CD14-positive monocyte (primary cell): ENCODE results near the gene SEC22A. TPM values are rescaled to one million over a fixed set of nuclear protein-coding genes. Genes with fewer than 3 reads are reported as not detected.

ENCODE experiments used
- DNase-seq, 3 donors: peaks; one replicate each; pipeline ENCODE4 v3.0.0-alpha.2; 2011 to 2022
- H2AFZ ChIP-seq: 2 replicates; pipeline ENCODE4 v1.6.0; 2012; ENCODE audit warnings: mild to moderate bottlenecking, low read depth, low read length, inconsistent platforms; ENCODE audit not compliant: insufficient read depth, poor library complexity, severe bottlenecking
- H3K27ac ChIP-seq, 2 donors: 1 replicate in 1 of 2; 2 replicates in 1 of 2; pipeline ENCODE4 v1.5.1; 2012 to 2013; ENCODE audit warnings: low read length in 2 of 2, control low read depth in 1 of 2, inconsistent platforms in 1 of 2, low read depth in 1 of 2, mild to moderate bottlenecking in 1 of 2
- H3K27me3 ChIP-seq, 2 donors: one replicate each; pipeline versions ENCODE4 v1.6.0 to v1.6.1; 2011 to 2013; ENCODE audit warnings: low read length in 2 of 2; ENCODE audit not compliant: control insufficient read depth in 2 of 2, insufficient read depth in 2 of 2
- H3K36me3 ChIP-seq, 2 donors: replicated peaks in 1 of 2; 1 replicate in 1 of 2; 2 replicates in 1 of 2; pipeline versions ENCODE4 v1.5.1 to v1.6.1; 2012 to 2013; ENCODE audit warnings: low read length in 2 of 2, control low read depth in 1 of 2, inconsistent platforms in 1 of 2, mild to moderate bottlenecking in 1 of 2; ENCODE audit not compliant: insufficient read depth in 2 of 2, control insufficient read depth in 1 of 2
- H3K4me1 ChIP-seq, 2 donors: 1 replicate in 1 of 2; 2 replicates in 1 of 2; pipeline versions ENCODE4 v1.5.1 to v1.6.1; 2012 to 2013; ENCODE audit warnings: low read length in 2 of 2, control low read depth in 1 of 2, inconsistent platforms in 1 of 2, mild to moderate bottlenecking in 1 of 2, moderate library complexity in 1 of 2; ENCODE audit not compliant: insufficient read depth in 2 of 2, control insufficient read depth in 1 of 2
- H3K4me2 ChIP-seq: replicated peaks from 2 replicates; pipeline ENCODE3; 2012; ENCODE audit warnings: low read length, moderate library complexity, mild to moderate bottlenecking; ENCODE audit not compliant: poor library complexity, severe bottlenecking; ENCODE audit errors: extremely low read depth
- H3K4me3 ChIP-seq, 3 experiments: fragments of 200-600 bp in 1 of 3; sonication (generic) in 1 of 3; replicated peaks in 1 of 3; 1 replicate in 2 of 3; 2 replicates in 1 of 3; pipeline ENCODE4 v1.5.1; 2011 to 2013; ENCODE audit warnings: low read length in 3 of 3, mild to moderate bottlenecking in 3 of 3, control low read depth in 2 of 3, low read depth in 2 of 3, inconsistent platforms in 1 of 3, moderate library complexity in 1 of 3
- H3K79me2 ChIP-seq: 2 replicates; pipeline ENCODE4 v1.6.0; 2012; ENCODE audit warnings: mild to moderate bottlenecking, control low read depth, inconsistent platforms, low read length, moderate library complexity; ENCODE audit not compliant: insufficient read depth
- H3K9ac ChIP-seq: 2 replicates; pipeline ENCODE4 v1.6.0; 2017; ENCODE audit warnings: low read length, mild to moderate bottlenecking; ENCODE audit not compliant: insufficient read depth, poor library complexity, severe bottlenecking
- H3K9me3 ChIP-seq, 2 donors: replicated peaks in 1 of 2; 1 replicate in 1 of 2; 2 replicates in 1 of 2; pipeline versions ENCODE4 v1.5.1 to v1.6.1; 2012 to 2013; ENCODE audit warnings: low read length in 2 of 2, control low read depth in 1 of 2; ENCODE audit not compliant: control insufficient read depth in 1 of 2, insufficient read depth in 1 of 2
- H4K20me1 ChIP-seq: 2 replicates; pipeline ENCODE4 v1.6.0; 2012; ENCODE audit warnings: mild to moderate bottlenecking, low read length, control low read depth, moderate library complexity; ENCODE audit not compliant: insufficient read depth
- H3K27ac Mint-ChIP-seq, 7 donors: one replicate each; pipeline ENCODE4 v1.8.0; 2020; ENCODE audit warnings: mild to moderate bottlenecking in 7 of 7, mixed read lengths in 7 of 7, moderate library complexity in 6 of 7, inconsistent platforms in 2 of 7
- H3K27me3 Mint-ChIP-seq, 3 donors: one replicate each; pipeline ENCODE4 v1.8.0; 2021 to 2022; ENCODE audit warnings: low read depth in 3 of 3, mild to moderate bottlenecking in 3 of 3, mixed read lengths in 3 of 3, moderate library complexity in 3 of 3, inconsistent platforms in 1 of 3
- H3K36me3 Mint-ChIP-seq, 2 donors: one replicate each; pipeline ENCODE4 v1.8.0; 2020; ENCODE audit warnings: mixed read lengths in 2 of 2, inconsistent platforms in 1 of 2, mild to moderate bottlenecking in 1 of 2
- H3K4me1 Mint-ChIP-seq: one replicate; pipeline ENCODE4 v1.8.0; 2020; ENCODE audit warnings: mild to moderate bottlenecking, mixed read lengths
- H3K4me3 Mint-ChIP-seq, 2 donors: one replicate each; pipeline ENCODE4 v1.8.0; 2020; ENCODE audit warnings: mild to moderate bottlenecking in 2 of 2, mixed read lengths in 2 of 2, moderate library complexity in 1 of 2
- H3K9me3 Mint-ChIP-seq, 7 donors: one replicate each; pipeline ENCODE4 v1.8.0; 2020 to 2022; ENCODE audit warnings: mixed read lengths in 7 of 7, mild to moderate bottlenecking in 6 of 7, moderate library complexity in 6 of 7, inconsistent platforms in 2 of 7
- WGBS: methylation state at CpG from one replicate; pipeline ENCODE4 v1.1.5; 2013; ENCODE audit warnings: missing lambda C conversion rate; ENCODE audit not compliant: insufficient coverage; 5-methylcytosine and 5-hydroxymethylcytosine counted together
- intact Hi-C, 2 donors: fragments of 100-400 bp; cut with micrococcal nuclease; formaldehyde crosslinking; loops; one replicate each; pipeline versions ENCODE4 v1.15.0 to v1.15.1; 2023
- polyA plus RNA-seq, 3 donors: library from polyadenylated mRNA; depleted of rRNA in 1 of 3; unstranded in 2 of 3; stranded (reverse) in 1 of 3; fragments of 300-500 nt in 2 of 3; fragments of >200 nt in 1 of 3; fragmentation: Illumina TruSeq in 2 of 3; gene quantifications; 1 replicate in 2 of 3; 2 replicates in 1 of 3; pipeline ENCODE4 v1.2.3, GENCODE V29; 2012 to 2021
- TF ChIP-seq, protein P1 (sequence below): fragments of 200-600 bp; IDR thresholded peaks from one replicate; pipeline ENCODE4 v1.8.0; 2022; ENCODE audit warnings: antibody characterized with exemption, mild to moderate bottlenecking

The SEC22A gene
- polyA plus RNA-seq, 3 donors = 6.4 to 11.0 (median 8.8) TPM

- Histone ChIP-seq H3K27ac (no peak overlapping the region), H3K4me3 (no peak overlapping the region), H3K9me3 (no peaks in the 10 kb centered on the region), H3K9ac (no peak overlapping the region), H3K4me1 (no peaks in the 10 kb centered on the region), H2AFZ (no peak overlapping the region), H3K79me2 (no peaks in the 10 kb centered on the region), H3K36me3 (peaks cover 8 to 13% of the 10 kb centered on the region in 2 donors), H4K20me1 (no peaks in the 10 kb centered on the region), H3K4me2 (no peak overlapping the region), H3K27me3 (no peaks in the 10 kb centered on the region)
- WGBS = no CpG with 5 or more reads among the region's 3 CpGs
- no peaks in the 10 kb centered on the region for H3K9me3 Mint-ChIP-seq
- intact Hi-C loops = no loop called here
- TF ChIP-seq, protein P1, sequence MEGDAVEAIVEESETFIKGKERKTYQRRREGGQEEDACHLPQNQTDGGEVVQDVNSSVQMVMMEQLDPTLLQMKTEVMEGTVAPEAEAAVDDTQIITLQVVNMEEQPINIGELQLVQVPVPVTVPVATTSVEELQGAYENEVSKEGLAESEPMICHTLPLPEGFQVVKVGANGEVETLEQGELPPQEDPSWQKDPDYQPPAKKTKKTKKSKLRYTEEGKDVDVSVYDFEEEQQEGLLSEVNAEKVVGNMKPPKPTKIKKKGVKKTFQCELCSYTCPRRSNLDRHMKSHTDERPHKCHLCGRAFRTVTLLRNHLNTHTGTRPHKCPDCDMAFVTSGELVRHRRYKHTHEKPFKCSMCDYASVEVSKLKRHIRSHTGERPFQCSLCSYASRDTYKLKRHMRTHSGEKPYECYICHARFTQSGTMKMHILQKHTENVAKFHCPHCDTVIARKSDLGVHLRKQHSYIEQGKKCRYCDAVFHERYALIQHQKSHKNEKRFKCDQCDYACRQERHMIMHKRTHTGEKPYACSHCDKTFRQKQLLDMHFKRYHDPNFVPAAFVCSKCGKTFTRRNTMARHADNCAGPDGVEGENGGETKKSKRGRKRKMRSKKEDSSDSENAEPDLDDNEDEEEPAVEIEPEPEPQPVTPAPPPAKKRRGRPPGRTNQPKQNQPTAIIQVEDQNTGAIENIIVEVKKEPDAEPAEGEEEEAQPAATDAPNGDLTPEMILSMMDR = no peak
- peaks cover 0 to 2% (median 0%) of the 10 kb centered on the region in 3 donors for H3K27me3 Mint-ChIP-seq
- no peak for DNase-seq
- H3K36me3 Mint-ChIP-seq = peaks cover 10% of the 10 kb centered on the region in 2 donors
- H3K27ac Mint-ChIP-seq = no peak overlapping the region
- H3K4me1 Mint-ChIP-seq = no peaks in the 10 kb centered on the region
- no peak overlapping the region for H3K4me3 Mint-ChIP-seq
These were observed 73.9 kb downstream of the SEC22A start for GRCh38 chr3:123275691-123276090.

DNA sequence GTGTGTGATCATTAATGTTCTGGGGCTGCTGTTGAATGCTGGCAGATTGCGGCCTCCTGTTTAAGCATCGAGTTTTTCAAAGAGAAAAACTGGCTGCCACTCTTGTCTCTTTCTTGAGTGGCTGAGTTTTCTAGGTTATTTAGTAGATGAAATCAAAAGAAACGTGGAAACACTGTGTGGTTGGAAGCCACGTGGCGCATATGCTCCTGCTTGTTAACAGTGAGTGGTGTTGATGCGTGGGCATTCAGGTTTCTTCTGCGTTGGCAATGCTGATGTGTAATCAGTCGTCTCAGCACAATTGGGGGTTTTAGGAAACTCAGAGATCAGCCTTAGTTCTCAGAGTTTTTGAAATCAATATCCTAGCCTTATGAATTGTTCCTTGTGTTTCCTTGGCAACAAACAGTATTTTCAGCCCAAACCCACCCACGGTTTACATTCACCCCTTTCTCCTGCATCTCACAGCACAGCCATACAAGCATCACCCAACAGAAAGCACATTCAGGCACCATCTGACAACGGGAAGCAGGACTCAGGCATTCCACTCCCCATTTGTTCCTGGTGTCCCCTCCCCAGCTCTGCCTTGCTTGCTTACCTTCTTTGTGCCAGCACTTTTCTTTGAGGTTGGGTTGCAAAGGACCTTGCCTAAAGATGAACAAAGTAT, 74.7 kb downstream of the SEC22A start:
- Mint-ChIP-seq H3K9me3 (no peaks in the 10 kb centered on the region), H3K27ac (peak overlapping the region in 1 of 7 donors; percentile 43), H3K4me1 (no peaks in the 10 kb centered on the region), H3K36me3 (peaks cover 7% of the 10 kb centered on the region in 2 donors), H3K4me3 (no peak overlapping the region), H3K27me3 (no peaks in the 10 kb centered on the region)
- no peak overlapping the region for H3K4me2 ChIP-seq
- no peak for DNase-seq
- no peak overlapping the region for H3K4me3 ChIP-seq
- H3K4me1 ChIP-seq = no peaks in the 10 kb centered on the region
- TF ChIP-seq, protein P1 = no peak
- H3K79me2 ChIP-seq = no peaks in the 10 kb centered on the region
- WGBS = 96% methylated on average over 10 of the region's 10 CpGs
- no peak overlapping the region for H3K27ac ChIP-seq
- H3K9ac ChIP-seq = no peak overlapping the region
- no peaks in the 10 kb centered on the region for H3K9me3 ChIP-seq
- H3K36me3 ChIP-seq = peaks cover 7% of the 10 kb centered on the region in 2 donors
- no peak overlapping the region for H2AFZ ChIP-seq
- H3K27me3 ChIP-seq = no peaks in the 10 kb centered on the region
- intact Hi-C loops = no loop called here
- no peaks in the 10 kb centered on the region for H4K20me1 ChIP-seq
